SU-DHL-6 (cell line): Measurements from ENCODE around the gene EPHA6.

ENCODE experiments used
- H2AFZ ChIP-seq: fragments of 200-600 bp; sonication (generic); 2 replicates; pipeline ENCODE4 v1.6.1; 2014; ENCODE audit warnings: low read depth, mild to moderate bottlenecking, moderate library complexity, mixed read lengths, antibody characterized with exemption, low read length; ENCODE audit not compliant: severe bottlenecking
- H3F3A ChIP-seq: fragments of 200-600 bp; shearing (Covaris generic); 2 replicates; pipeline ENCODE4 v1.6.0; 2016; ENCODE audit warnings: antibody characterized with exemption, mild to moderate bottlenecking; ENCODE audit not compliant: insufficient read depth
- H3K27ac ChIP-seq: fragments of 200-600 bp; sonication (generic); 2 replicates; pipeline ENCODE4 v1.5.1; 2016; ENCODE audit warnings: low read depth, mild to moderate bottlenecking, low read length, moderate library complexity, mixed read lengths
- H3K27me3 ChIP-seq: fragments of 200-600 bp; sonication (generic), shearing (Covaris generic); 2 replicates; pipeline ENCODE4 v1.6.0; 2014; ENCODE audit warnings: mild to moderate bottlenecking, low read length
- H3K36me3 ChIP-seq: fragments of 200-600 bp; sonication (generic); 2 replicates; pipeline ENCODE4 v1.6.1; 2014; ENCODE audit warnings: mild to moderate bottlenecking, low read length, mixed read lengths
- H3K4me2 ChIP-seq: fragments of 300-600, 200-600 bp; shearing (Covaris generic), sonication (generic); 2 replicates; pipeline ENCODE4 v1.6.0; 2014; ENCODE audit warnings: low read length, low read depth, mild to moderate bottlenecking; ENCODE audit not compliant: poor library complexity, severe bottlenecking
- H3K4me3 ChIP-seq: fragments of 200-600 bp; sonication (generic); 2 replicates; pipeline ENCODE4 v1.5.1; 2014; ENCODE audit warnings: antibody characterized with exemption, low read length, mild to moderate bottlenecking, mixed read lengths; ENCODE audit not compliant: insufficient read depth, poor library complexity, severe bottlenecking
- H3K79me2 ChIP-seq: fragments of 200-600 bp; sonication (generic); 2 replicates; pipeline ENCODE4 v1.6.1; 2014; ENCODE audit warnings: mild to moderate bottlenecking, low read length, moderate library complexity; ENCODE audit not compliant: insufficient read depth
- H3K9ac ChIP-seq: fragments of 200-600 bp; sonication (generic); 2 replicates; pipeline ENCODE4 v1.7.0; 2014; ENCODE audit warnings: mild to moderate bottlenecking, low read length
- H3K9me2 ChIP-seq: fragments of 200-600 bp; sonication (generic); replicated peaks from 2 replicates; pipeline ENCODE4 v1.6.1; 2014; ENCODE audit warnings: low read length; ENCODE audit not compliant: insufficient read depth
- H3K9me3 ChIP-seq: fragments of 200-600 bp; sonication (generic); 2 replicates; pipeline ENCODE4 v1.6.1; 2014; ENCODE audit warnings: low read length, mixed read lengths; ENCODE audit not compliant: insufficient read depth
- H4K20me1 ChIP-seq: fragments of 200-600 bp; sonication (generic); 2 replicates; pipeline ENCODE4 v1.6.1; 2014; ENCODE audit warnings: low read depth, mild to moderate bottlenecking, antibody characterized with exemption, low read length, moderate library complexity, mixed read lengths
- EZH2phosphoT487 ChIP-seq: fragments of 200-600 bp; sonication (generic), shearing (Covaris generic); conservative IDR thresholded peaks from 2 replicates; pipeline ENCODE4 v1.6.1; 2018; ENCODE audit warnings: mild to moderate bottlenecking, antibody characterized with exemption, low read length, moderate library complexity, mixed read lengths
- TF ChIP-seq, protein P1 (sequence below): fragments of 200-600 bp; sonication (generic); IDR thresholded peaks from one replicate; pipeline ENCODE4 v1.5.1; 2017; ENCODE audit warnings: antibody characterized with exemption, mild to moderate bottlenecking, low read length, moderate library complexity; ENCODE audit not compliant: insufficient read depth, poor library complexity, severe bottlenecking

The EPHA6 gene

GRCh38 chr3:97721446-97721845 is 907.1 kb downstream of the EPHA6 start:
- no peaks in the 10 kb centered on the region for H3K9me3 ChIP-seq
- no peak overlapping the region for H2AFZ ChIP-seq
- H3K9me2 ChIP-seq: no peaks in the 10 kb centered on the region
- no peak overlapping the region for H3K4me2 ChIP-seq
- H3K27ac ChIP-seq: no peak overlapping the region
- no peaks in the 10 kb centered on the region for H3K36me3 ChIP-seq
- no peaks in the 10 kb centered on the region for H4K20me1 ChIP-seq
- no peaks in the 10 kb centered on the region for H3F3A ChIP-seq
- no peaks in the 10 kb centered on the region for H3K79me2 ChIP-seq
- TF ChIP-seq, protein P1, sequence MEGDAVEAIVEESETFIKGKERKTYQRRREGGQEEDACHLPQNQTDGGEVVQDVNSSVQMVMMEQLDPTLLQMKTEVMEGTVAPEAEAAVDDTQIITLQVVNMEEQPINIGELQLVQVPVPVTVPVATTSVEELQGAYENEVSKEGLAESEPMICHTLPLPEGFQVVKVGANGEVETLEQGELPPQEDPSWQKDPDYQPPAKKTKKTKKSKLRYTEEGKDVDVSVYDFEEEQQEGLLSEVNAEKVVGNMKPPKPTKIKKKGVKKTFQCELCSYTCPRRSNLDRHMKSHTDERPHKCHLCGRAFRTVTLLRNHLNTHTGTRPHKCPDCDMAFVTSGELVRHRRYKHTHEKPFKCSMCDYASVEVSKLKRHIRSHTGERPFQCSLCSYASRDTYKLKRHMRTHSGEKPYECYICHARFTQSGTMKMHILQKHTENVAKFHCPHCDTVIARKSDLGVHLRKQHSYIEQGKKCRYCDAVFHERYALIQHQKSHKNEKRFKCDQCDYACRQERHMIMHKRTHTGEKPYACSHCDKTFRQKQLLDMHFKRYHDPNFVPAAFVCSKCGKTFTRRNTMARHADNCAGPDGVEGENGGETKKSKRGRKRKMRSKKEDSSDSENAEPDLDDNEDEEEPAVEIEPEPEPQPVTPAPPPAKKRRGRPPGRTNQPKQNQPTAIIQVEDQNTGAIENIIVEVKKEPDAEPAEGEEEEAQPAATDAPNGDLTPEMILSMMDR: no peak
- no peak for TF ChIP-seq EZH2phosphoT487
- no peak overlapping the region for H3K4me3 ChIP-seq
- H3K27me3 ChIP-seq: no peaks in the 10 kb centered on the region
- no peak overlapping the region for H3K9ac ChIP-seq

DNA sequence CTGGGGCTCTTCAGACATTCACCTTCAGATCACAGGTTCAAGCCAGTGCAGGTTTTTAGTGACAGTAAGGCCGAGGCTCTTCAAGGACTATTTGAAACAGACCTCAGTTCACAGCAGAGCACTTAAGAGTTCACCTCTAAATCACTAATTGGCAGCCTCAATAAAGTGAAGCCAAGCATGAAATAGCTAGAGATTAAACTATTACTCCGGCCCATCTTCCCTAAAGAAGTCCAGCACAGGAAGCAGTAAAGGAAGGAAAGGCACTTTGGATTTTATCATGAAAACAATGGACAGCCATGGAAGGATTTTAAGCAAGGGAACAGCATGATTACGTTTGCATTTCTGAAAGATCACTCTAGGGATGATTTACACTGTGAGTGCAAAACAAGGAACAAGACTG is 922.5 kb downstream of the EPHA6 start:
- Histone ChIP-seq H3F3A (no peaks in the 10 kb centered on the region), H2AFZ (no peak overlapping the region), H4K20me1 (no peaks in the 10 kb centered on the region), H3K9ac (no peak overlapping the region), H3K36me3 (no peaks in the 10 kb centered on the region), H3K27me3 (no peaks in the 10 kb centered on the region), H3K4me2 (no peak overlapping the region), H3K4me3 (no peak overlapping the region), H3K9me2 (no peaks in the 10 kb centered on the region), H3K79me2 (no peaks in the 10 kb centered on the region), H3K9me3 (no peaks in the 10 kb centered on the region), H3K27ac (no peak overlapping the region)
- TF ChIP-seq EZH2phosphoT487: no peak
- TF ChIP-seq, protein P1: no peak

GRCh38 chr3:97738761-97739160 is 924.4 kb downstream of the EPHA6 start:
- TF ChIP-seq EZH2phosphoT487: no peak
- Histone ChIP-seq H3K9me3 (no peaks in the 10 kb centered on the region), H3K27ac (no peak overlapping the region), H4K20me1 (no peaks in the 10 kb centered on the region), H2AFZ (no peak overlapping the region), H3K9me2 (no peaks in the 10 kb centered on the region), H3K9ac (no peak overlapping the region), H3K36me3 (no peaks in the 10 kb centered on the region), H3K4me2 (no peak overlapping the region), H3K79me2 (no peaks in the 10 kb centered on the region), H3K4me3 (no peak overlapping the region), H3K27me3 (no peaks in the 10 kb centered on the region), H3F3A (no peaks in the 10 kb centered on the region)

DNA sequence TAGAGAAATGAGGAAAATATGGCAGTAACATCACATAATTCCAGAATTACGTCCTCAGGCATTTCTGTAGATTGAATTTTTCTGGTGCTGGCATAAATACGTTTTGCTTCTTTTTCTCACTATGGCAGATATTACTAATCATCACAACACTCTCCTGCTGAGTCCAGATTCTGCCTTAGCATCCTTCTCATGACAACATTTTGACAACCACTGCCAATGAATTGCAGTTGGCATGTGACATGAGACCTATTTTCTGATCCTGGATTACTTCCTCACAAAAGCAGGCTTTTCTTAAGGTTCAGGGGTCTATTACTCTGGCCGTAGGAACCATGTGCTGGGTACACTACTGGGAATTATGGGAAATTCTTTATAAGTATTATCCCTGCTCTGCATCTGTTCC is 927.6 kb downstream of the EPHA6 start:
- TF ChIP-seq, protein P1: no peak
- Histone ChIP-seq H3K9me3 (no peaks in the 10 kb centered on the region), H4K20me1 (no peaks in the 10 kb centered on the region), H2AFZ (no peak overlapping the region), H3K9me2 (no peaks in the 10 kb centered on the region), H3K36me3 (no peaks in the 10 kb centered on the region), H3K4me3 (no peak overlapping the region), H3K79me2 (no peaks in the 10 kb centered on the region), H3K27ac (no peak overlapping the region), H3K9ac (no peak overlapping the region), H3K27me3 (no peaks in the 10 kb centered on the region), H3F3A (no peaks in the 10 kb centered on the region), H3K4me2 (no peak overlapping the region)
